Lower leg skin (tissue), 4 donors: ENCODE results near the gene PTPN4. TPM values are rescaled to one million over a fixed set of nuclear protein-coding genes. Genes with fewer than 3 reads are reported as not detected.

Experiments
- DNase-seq, 2 donors: peaks; one replicate each; pipeline ENCODE4 v3.0.0-alpha.2; 2019; ENCODE audit warnings: low spot score in 2 of 2
- H3K4me3 ChIP-seq: fragments of 200-600 bp; sonication (generic); 2 replicates; pipeline ENCODE4 v1.5.1; 2017; ENCODE audit warnings: mild to moderate bottlenecking, low read depth; ENCODE audit not compliant: poor library complexity, severe bottlenecking
- POLR2A ChIP-seq, 2 donors: fragments of 450-650 bp; IDR thresholded peaks; one replicate each; pipeline ENCODE4 v1.6.1; 2016 to 2017; ENCODE audit warnings: antibody characterized with exemption in 2 of 2, mild to moderate bottlenecking in 1 of 2, moderate library complexity in 1 of 2
- WGBS, 2 donors: methylation state at CpG; one replicate each; pipeline ENCODE4 v1.1.5; 2018; 5-methylcytosine and 5-hydroxymethylcytosine counted together
- intact Hi-C: fragments of 100-400 bp; cut with DNase I; formaldehyde crosslinking; loops from one replicate; pipeline ENCODE4 v1.15.0; 2023; ENCODE audit warnings: low total_unique reads
- total RNA-seq, 4 donors: library from RNA; depleted of rRNA; stranded (reverse); fragments of >200 nt; gene quantifications; one replicate each; pipeline ENCODE4 v1.1.0, GENCODE V29; 2016
- TF ChIP-seq, protein P1 (sequence below), 3 donors: fragments of 450-650 bp; IDR thresholded peaks; one replicate each; pipeline ENCODE4 v1.5.1; 2016; ENCODE audit warnings: antibody characterized with exemption in 3 of 3, mild to moderate bottlenecking in 3 of 3, moderate library complexity in 2 of 3

The PTPN4 gene
- total RNA-seq, 4 donors from 2014 or later, result 13.0 to 49.5 (median 20.4) TPM

DNA sequence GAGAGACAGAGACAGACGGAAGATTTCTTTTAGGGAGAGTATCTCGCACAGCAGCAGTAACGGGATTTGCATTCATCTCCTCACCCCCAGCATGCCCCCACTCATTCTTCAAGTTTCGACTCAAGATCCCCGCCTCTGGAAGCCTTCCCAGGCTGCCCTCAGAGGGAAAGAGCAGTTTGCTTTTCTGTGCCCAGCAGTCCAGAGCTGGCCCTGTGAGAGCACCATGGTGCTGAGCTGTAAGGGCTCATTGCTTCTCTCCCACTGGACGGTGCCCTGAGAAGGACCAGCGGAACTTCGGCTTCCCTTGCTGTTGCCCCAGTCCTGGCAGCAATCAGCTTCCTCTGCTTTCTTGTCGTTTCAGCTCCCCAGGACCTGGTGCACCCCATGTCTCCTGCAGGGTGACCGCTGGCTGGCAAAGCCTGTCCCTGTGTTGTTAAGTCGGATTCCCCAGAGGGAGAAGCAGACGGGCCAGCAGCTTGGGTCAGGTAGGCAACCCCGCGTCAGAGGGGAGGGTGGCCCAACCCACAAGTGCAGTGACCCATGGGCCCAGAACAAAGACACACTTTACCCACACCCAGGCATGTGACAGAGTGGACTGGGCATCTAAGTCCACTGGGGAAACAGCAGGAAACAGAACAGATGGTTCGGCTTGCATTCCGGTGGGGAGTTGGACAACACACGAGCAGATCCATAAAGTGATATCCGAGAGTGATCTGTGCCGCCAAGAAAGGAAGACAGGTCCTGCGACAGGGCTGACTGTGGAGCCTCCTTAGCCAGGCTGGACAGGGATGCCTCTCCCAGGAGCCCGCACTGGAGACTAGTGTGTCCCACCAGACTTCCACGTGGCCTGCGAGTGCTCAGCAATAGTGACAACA lies 44.1 kb upstream of the PTPN4 start:
- no peak overlapping the region for H3K4me3 ChIP-seq
- 86 to 87% methylated on average over 22 to 23 of the region's 23 CpGs for WGBS, 2 donors
- intact Hi-C loops, result no loop called here
- no peak for DNase-seq
- TF ChIP-seq, protein P1, sequence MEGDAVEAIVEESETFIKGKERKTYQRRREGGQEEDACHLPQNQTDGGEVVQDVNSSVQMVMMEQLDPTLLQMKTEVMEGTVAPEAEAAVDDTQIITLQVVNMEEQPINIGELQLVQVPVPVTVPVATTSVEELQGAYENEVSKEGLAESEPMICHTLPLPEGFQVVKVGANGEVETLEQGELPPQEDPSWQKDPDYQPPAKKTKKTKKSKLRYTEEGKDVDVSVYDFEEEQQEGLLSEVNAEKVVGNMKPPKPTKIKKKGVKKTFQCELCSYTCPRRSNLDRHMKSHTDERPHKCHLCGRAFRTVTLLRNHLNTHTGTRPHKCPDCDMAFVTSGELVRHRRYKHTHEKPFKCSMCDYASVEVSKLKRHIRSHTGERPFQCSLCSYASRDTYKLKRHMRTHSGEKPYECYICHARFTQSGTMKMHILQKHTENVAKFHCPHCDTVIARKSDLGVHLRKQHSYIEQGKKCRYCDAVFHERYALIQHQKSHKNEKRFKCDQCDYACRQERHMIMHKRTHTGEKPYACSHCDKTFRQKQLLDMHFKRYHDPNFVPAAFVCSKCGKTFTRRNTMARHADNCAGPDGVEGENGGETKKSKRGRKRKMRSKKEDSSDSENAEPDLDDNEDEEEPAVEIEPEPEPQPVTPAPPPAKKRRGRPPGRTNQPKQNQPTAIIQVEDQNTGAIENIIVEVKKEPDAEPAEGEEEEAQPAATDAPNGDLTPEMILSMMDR (IDR thresholded peaks at IDR 0.05), result no peak
- TF ChIP-seq POLR2A (IDR thresholded peaks at IDR 0.05), result no peak

DNA sequence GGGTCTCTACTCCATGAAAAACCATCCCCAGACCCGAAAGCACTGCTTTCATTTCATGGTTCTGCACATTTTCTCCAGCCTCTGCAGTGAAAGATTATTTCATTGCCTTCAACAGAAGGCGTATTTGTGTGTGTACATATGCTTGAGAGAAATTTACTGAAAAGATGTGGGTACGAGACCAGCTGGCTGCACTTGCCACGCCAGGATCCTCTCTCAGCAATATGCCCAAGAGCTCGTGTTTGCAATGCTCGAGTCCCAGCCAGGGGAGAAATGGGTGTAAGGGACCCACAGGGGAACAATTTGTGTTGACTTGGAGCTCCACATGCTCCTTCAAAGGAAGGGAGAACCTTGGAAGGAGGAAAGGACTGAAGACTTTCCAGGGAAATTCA lies 43.4 kb upstream of the PTPN4 start:
- DNase-seq, result no peak
- no peak overlapping the region for H3K4me3 ChIP-seq
- TF ChIP-seq POLR2A (IDR thresholded peaks at IDR 0.05), result no peak
- TF ChIP-seq, protein P1 (IDR thresholded peaks at IDR 0.05), result no peak
- 80 to 90% methylated on average over 6 of the region's 6 CpGs for WGBS, 2 donors
- intact Hi-C loops, result no loop called here

DNA sequence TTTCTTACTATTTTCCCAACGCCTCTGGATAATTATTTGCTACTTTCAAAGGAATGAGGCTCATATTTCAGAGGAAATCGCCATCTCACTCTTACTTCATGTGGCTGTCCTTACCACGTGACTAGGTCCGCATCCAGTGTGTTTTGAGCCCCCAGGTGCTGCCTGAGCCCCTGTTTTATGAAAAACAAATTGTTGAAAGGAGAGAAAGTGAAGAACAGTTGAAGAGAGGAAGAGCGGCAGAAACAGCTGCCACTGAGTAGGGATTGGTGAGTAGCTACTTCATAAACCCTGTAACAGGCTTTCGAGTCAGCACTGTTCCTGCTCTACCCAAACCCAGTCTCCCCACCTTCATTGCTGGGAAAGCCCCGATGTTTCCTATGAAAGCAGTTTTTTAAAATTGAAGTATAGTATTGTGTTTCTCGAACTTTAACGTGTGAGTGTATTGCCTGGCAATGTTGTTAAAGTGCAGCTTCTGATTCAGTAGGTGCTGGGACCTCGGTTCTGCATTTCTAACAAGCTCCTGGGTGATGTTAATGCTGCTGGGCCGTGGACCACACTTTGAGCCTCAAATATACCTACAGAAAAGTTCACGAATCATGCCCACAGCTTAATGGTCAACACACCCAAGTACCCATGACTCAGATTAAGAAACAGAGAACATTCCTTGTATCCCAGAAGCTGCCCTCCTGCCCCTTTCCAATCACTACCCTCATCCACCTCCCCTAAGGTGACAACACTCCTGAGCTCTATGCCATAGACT lies 41.0 kb upstream of the PTPN4 start:
- intact Hi-C loops, result no loop called here
- no peak for DNase-seq
- H3K4me3 ChIP-seq, result no peak overlapping the region
- WGBS, 2 donors, result 74 to 81% methylated on average over 12 of the region's 12 CpGs
- TF ChIP-seq, protein P1 (IDR thresholded peaks at IDR 0.05), result no peak
- TF ChIP-seq POLR2A (IDR thresholded peaks at IDR 0.05), result no peak

DNA sequence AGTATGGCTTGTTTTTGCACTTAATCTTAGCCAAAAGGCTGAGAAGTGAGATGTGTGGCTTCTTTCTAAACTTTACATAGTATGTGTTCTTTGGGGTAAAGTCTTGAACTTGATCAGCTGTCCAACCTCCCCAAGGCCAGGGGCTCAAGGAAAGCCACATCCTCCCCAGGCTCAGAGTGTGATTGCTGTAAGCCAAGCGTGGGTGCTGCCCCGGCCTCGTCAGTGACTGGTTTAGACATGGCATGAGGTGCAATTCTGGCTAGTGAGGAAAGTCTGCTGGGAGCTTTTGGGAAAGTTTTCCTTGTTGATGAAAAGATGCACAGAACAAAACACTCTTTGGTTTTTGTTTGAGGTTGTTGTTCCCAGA lies 40.5 kb upstream of the PTPN4 start:
- WGBS, 2 donors, result 92 to 100% methylated on average over 3 of the region's 3 CpGs
- H3K4me3 ChIP-seq, result no peak overlapping the region
- no peak for DNase-seq
- intact Hi-C loops, result no loop called here
- no peak for TF ChIP-seq POLR2A (IDR thresholded peaks at IDR 0.05)
- TF ChIP-seq, protein P1 (IDR thresholded peaks at IDR 0.05), result no peak

DNA sequence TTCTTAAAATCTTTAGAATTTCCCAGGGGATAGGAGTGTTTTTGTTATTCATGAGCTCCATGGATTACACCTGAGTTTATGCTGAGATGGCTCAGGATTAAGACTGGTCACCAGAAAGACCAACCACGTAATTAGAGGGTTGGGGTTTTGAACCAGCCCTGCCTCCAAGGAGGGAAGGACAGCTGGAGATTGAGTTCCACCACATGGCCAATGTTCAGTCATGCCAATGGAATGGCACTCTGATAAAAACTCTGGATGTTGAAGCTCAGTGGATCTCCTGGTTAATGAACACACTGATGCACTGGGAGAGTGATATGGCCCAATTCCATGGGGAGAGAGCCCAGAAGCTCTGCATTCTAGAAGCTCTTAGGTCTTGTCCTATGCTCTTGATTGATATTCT lies 38.7 kb upstream of the PTPN4 start:
- 95% methylated on average over 1 of the region's 1 CpG for WGBS, 2 donors
- TF ChIP-seq, protein P1 (IDR thresholded peaks at IDR 0.05), result no peak
- no peak for TF ChIP-seq POLR2A (IDR thresholded peaks at IDR 0.05)
- DNase-seq, result no peak
- intact Hi-C loops, result no loop called here
- no peak overlapping the region for H3K4me3 ChIP-seq
